HepG2 (cell line): Measurements from ENCODE around the gene MAPK11. TPM values are rescaled to one million over a fixed set of nuclear protein-coding genes. Genes with fewer than 3 reads are reported as not detected.
A peak's percentile ranks its signal among the peaks of the same experiment; 100 is the strongest.

Experiments
- ADNP ChIP-seq: sonication (generic); formaldehyde crosslinking; IDR thresholded peaks from 2 replicates; pipeline ENCODE4 v1.4.0; 2020; ENCODE audit warnings: missing genetic modification reagents
- BRCA1 ChIP-seq: sonication (generic); formaldehyde crosslinking; IDR thresholded peaks from 2 replicates; pipeline ENCODE4 v1.4.0; 2020; ENCODE audit warnings: missing genetic modification reagents
- ELF3 ChIP-seq: IDR thresholded peaks from 2 replicates; pipeline ENCODE4 v1.6.1; 2016; ENCODE audit warnings: missing genetic modification reagents, missing compliant biosample characterization
- ERF ChIP-seq: IDR thresholded peaks from 2 replicates; pipeline ENCODE4 v1.6.1; 2018; ENCODE audit warnings: missing biosample characterization, missing genetic modification reagents
- IKZF1 ChIP-seq: fragments of 450-650 bp; IDR thresholded peaks from 2 replicates; pipeline ENCODE4 v1.7.1; 2016
- KDM5A ChIP-seq: fragments of 200-600 bp; sonication (generic); IDR thresholded peaks from 2 replicates; pipeline ENCODE4 v1.7.0; 2018; ENCODE audit warnings: antibody characterized with exemption, mild to moderate bottlenecking, low read length, borderline replicate concordance
- KDM5B ChIP-seq: sonication (generic); formaldehyde crosslinking; IDR thresholded peaks from 2 replicates; pipeline ENCODE4 v1.4.0; 2020; ENCODE audit warnings: missing genetic modification reagents, mild to moderate bottlenecking, borderline replicate concordance
- MAZ ChIP-seq, 2 experiments: sonication (generic) in 1 of 2; formaldehyde crosslinking in 1 of 2; IDR thresholded peaks; 2 replicates each; pipeline versions ENCODE4 v1.5.0 to v1.6.1; 2012 to 2020; ENCODE audit warnings: low read depth in 2 of 2, mild to moderate bottlenecking in 2 of 2, borderline replicate concordance in 1 of 2, improper control_type of control experiment in 1 of 2, low read length in 1 of 2, missing genetic modification reagents in 1 of 2, moderate library complexity in 1 of 2
- PHF20 ChIP-seq: sonication (generic); formaldehyde crosslinking; IDR thresholded peaks from 2 replicates; pipeline ENCODE4 v1.5.0; 2020; ENCODE audit warnings: mild to moderate bottlenecking, missing genetic modification reagents
- POLR2AphosphoS5 ChIP-seq: IDR thresholded peaks from 2 replicates; pipeline ENCODE4 v1.6.1; 2012; ENCODE audit warnings: low read depth, low read length
- RARA ChIP-seq: IDR thresholded peaks from 2 replicates; pipeline ENCODE4 v1.6.1; 2016; ENCODE audit warnings: missing genetic modification reagents, missing compliant biosample characterization
- SNAI1 ChIP-seq: sonication (generic); formaldehyde crosslinking; IDR thresholded peaks from 2 replicates; pipeline ENCODE4 v1.5.0; 2020; ENCODE audit warnings: mild to moderate bottlenecking, missing genetic modification reagents, borderline replicate concordance
- SOX6 ChIP-seq, 2 experiments: fragments of 450-650 bp in 1 of 2; sonication (generic) in 1 of 2; formaldehyde crosslinking in 1 of 2; IDR thresholded peaks; 2 replicates each; pipeline versions ENCODE4 v1.4.0 to v1.6.1; 2017 to 2020; ENCODE audit warnings: antibody characterized with exemption in 1 of 2, mild to moderate bottlenecking in 1 of 2, missing genetic modification reagents in 1 of 2
- TEAD3 ChIP-seq: optimal IDR thresholded peaks from 2 replicates; pipeline ENCODE3; 2016; ENCODE audit warnings: borderline replicate concordance
- ZFP82 ChIP-seq: sonication (generic); formaldehyde crosslinking; IDR thresholded peaks from 2 replicates; pipeline ENCODE4 v1.5.1; 2020; ENCODE audit warnings: mild to moderate bottlenecking, missing genetic modification reagents, borderline replicate concordance
- ZMAT3 ChIP-seq: sonication (generic); formaldehyde crosslinking; conservative IDR thresholded peaks from 2 replicates; pipeline ENCODE4 v1.7.0; 2021; ENCODE audit warnings: missing genetic modification reagents
- ZNF12 ChIP-seq: sonication (generic); formaldehyde crosslinking; IDR thresholded peaks from 2 replicates; pipeline ENCODE4 v1.5.0; 2020; ENCODE audit warnings: missing genetic modification reagents
- ZNF3 ChIP-seq: IDR thresholded peaks from 2 replicates; pipeline ENCODE4 v1.7.0; 2017; ENCODE audit warnings: inconsistent platforms
- ZNF331 ChIP-seq: sonication (generic); formaldehyde crosslinking; IDR thresholded peaks from 2 replicates; pipeline ENCODE4 v1.4.0; 2020; ENCODE audit warnings: missing genetic modification reagents
- ZNF430 ChIP-seq: sonication (generic); formaldehyde crosslinking; IDR thresholded peaks from 2 replicates; pipeline ENCODE4 v1.9.0; 2021; ENCODE audit warnings: mild to moderate bottlenecking, missing genetic modification reagents
- ZNF543 ChIP-seq: sonication (generic); formaldehyde crosslinking; IDR thresholded peaks from 2 replicates; pipeline ENCODE4 v1.4.0; 2020; ENCODE audit warnings: mild to moderate bottlenecking, missing genetic modification reagents
- ZSCAN25 ChIP-seq: sonication (generic); formaldehyde crosslinking; IDR thresholded peaks from 2 replicates; pipeline ENCODE4 v1.8.0; 2022; ENCODE audit warnings: mild to moderate bottlenecking, missing genetic modification reagents
- polyA plus RNA-seq, 8 experiments: library from polyadenylated mRNA; depleted of rRNA in 3 of 8; stranded (reverse) in 7 of 8; unstranded in 1 of 8; fragments of >200 nt; fragmentation: Illumina TruSeq in 4 of 8; extraction: Trizol in 4 of 8; gene quantifications; 2 replicates each; pipeline versions ENCODE4 v1.2.1 to v1.2.3, GENCODE V29; 2011 to 2016; ENCODE audit warnings: low read depth in 4 of 8, missing spikeins in 1 of 8, mixed read lengths in 1 of 8; ENCODE audit not compliant: insufficient read depth in 1 of 8
- total RNA-seq, 5 experiments: library from RNA; depleted of rRNA; stranded (reverse); fragments of >200 nt; fragmentation: Illumina TruSeq; extraction: Trizol; gene quantifications; 2 replicates each; pipeline ENCODE4 v1.2.3, GENCODE V29; 2016; ENCODE audit warnings: low read depth in 1 of 5
- TF ChIP-seq, protein P1 (sequence below): sonication (generic); formaldehyde crosslinking; IDR thresholded peaks from 2 replicates; pipeline ENCODE4 v1.8.0; 2022; ENCODE audit warnings: mild to moderate bottlenecking, missing genetic modification reagents; ENCODE audit not compliant: insufficient replicate concordance
- TF ChIP-seq, protein P2 (sequence below): sonication (generic); formaldehyde crosslinking; conservative IDR thresholded peaks from 2 replicates; pipeline ENCODE4 v1.4.0; 2020; ENCODE audit warnings: missing genetic modification reagents
- TF ChIP-seq, protein P3 (sequence below): sonication (generic); IDR thresholded peaks from 2 replicates; pipeline ENCODE4 v1.6.1; 2016; ENCODE audit warnings: low read depth, borderline replicate concordance
- TF ChIP-seq, protein P4 (sequence below): sonication (generic); formaldehyde crosslinking; IDR thresholded peaks from 2 replicates; pipeline ENCODE4 v1.4.0; 2020; ENCODE audit warnings: missing genetic modification reagents, borderline replicate concordance

Gene MAPK11
- total and polyA plus RNA-seq, 2 of the 13 experiments (the other 11 are each of a cell fraction or from before 2014, with no cell fraction given) = 0.15 to 0.17 TPM

DNA sequence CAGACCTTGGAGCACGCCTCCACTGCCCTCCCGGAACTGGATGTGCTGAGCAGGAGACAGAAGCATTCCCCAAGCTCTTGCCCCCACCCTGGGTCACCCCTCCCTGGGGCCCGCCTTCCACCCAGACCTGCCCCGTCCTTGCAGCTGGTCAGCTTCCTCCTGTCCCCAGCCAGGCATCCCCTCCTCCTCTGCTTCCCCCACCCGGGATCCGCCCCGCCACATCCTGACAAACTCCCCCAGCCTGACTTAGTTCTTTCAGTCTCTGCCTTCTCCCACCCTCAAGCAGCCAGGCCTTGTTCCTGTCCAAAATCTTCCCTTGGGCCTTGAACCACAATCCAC, 38.4 kb upstream of the MAPK11 start (continued):
- TF ChIP-seq, protein P1, sequence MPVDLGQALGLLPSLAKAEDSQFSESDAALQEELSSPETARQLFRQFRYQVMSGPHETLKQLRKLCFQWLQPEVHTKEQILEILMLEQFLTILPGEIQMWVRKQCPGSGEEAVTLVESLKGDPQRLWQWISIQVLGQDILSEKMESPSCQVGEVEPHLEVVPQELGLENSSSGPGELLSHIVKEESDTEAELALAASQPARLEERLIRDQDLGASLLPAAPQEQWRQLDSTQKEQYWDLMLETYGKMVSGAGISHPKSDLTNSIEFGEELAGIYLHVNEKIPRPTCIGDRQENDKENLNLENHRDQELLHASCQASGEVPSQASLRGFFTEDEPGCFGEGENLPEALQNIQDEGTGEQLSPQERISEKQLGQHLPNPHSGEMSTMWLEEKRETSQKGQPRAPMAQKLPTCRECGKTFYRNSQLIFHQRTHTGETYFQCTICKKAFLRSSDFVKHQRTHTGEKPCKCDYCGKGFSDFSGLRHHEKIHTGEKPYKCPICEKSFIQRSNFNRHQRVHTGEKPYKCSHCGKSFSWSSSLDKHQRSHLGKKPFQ (CRISPR knock-in tag) = peak; percentile 4
- TF ChIP-seq ZNF331 (CRISPR knock-in tag) (0 out of 2 replicates have a peak, but pooled peaks have one; percentile 26), PHF20 (no peak), BRCA1 (CRISPR knock-in tag) (no peak), ERF (CRISPR knock-in tag) (0 out of 2 replicates have a peak, but pooled peaks have one; percentile 49), ZNF3 (CRISPR knock-in tag) (no peak), RARA (CRISPR knock-in tag) (peak; percentile 26; the same call in 1 of the 2 replicates), MAZ (IDR thresholded peaks at IDR 0.05; ENCODE audit: borderline replicate concordance, low read depth, low read length) (peak; percentile 50; the same call in 1 of the 2 replicates), MAZ (CRISPR knock-in tag; IDR thresholded peaks at IDR 0.05; ENCODE audit: low read depth) (0 out of 2 replicates have a peak, but pooled peaks have one; percentile 24), POLR2AphosphoS5 (0 out of 2 replicates have a peak, but pooled peaks have one; percentile 24), ZMAT3 (CRISPR knock-in tag) (no peak), KDM5B (CRISPR knock-in tag) (peak; percentile 39; the same call in 1 of the 2 replicates), IKZF1 (no peak), KDM5A (no peak), ZNF430 (CRISPR knock-in tag) (no peak; the same call in 1 of the 2 replicates), ZNF12 (CRISPR knock-in tag) (no peak), ZFP82 (CRISPR knock-in tag) (no peak), SOX6 (IDR thresholded peaks at IDR 0.05) (no peak), SOX6 (CRISPR knock-in tag; IDR thresholded peaks at IDR 0.05) (no peak), ELF3 (CRISPR knock-in tag) (peak; percentile 77), ZSCAN25 (no peak), ZNF543 (0 out of 2 replicates have a peak, but pooled peaks have one; percentile 11), TEAD3 (peak; percentile 36), ADNP (CRISPR knock-in tag) (no peak), SNAI1 (CRISPR knock-in tag) (0 out of 2 replicates have a peak, but pooled peaks have one; percentile 65)
- TF ChIP-seq, protein P2, sequence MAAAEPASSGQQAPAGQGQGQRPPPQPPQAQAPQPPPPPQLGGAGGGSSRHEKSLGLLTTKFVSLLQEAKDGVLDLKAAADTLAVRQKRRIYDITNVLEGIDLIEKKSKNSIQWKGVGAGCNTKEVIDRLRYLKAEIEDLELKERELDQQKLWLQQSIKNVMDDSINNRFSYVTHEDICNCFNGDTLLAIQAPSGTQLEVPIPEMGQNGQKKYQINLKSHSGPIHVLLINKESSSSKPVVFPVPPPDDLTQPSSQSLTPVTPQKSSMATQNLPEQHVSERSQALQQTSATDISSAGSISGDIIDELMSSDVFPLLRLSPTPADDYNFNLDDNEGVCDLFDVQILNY (CRISPR knock-in tag) = no peak
- TF ChIP-seq, protein P3, sequence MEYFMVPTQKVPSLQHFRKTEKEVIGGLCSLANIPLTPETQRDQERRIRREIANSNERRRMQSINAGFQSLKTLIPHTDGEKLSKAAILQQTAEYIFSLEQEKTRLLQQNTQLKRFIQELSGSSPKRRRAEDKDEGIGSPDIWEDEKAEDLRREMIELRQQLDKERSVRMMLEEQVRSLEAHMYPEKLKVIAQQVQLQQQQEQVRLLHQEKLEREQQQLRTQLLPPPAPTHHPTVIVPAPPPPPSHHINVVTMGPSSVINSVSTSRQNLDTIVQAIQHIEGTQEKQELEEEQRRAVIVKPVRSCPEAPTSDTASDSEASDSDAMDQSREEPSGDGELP = peak; percentile 84; the same call in 1 of the 2 replicates
- TF ChIP-seq, protein P4, sequence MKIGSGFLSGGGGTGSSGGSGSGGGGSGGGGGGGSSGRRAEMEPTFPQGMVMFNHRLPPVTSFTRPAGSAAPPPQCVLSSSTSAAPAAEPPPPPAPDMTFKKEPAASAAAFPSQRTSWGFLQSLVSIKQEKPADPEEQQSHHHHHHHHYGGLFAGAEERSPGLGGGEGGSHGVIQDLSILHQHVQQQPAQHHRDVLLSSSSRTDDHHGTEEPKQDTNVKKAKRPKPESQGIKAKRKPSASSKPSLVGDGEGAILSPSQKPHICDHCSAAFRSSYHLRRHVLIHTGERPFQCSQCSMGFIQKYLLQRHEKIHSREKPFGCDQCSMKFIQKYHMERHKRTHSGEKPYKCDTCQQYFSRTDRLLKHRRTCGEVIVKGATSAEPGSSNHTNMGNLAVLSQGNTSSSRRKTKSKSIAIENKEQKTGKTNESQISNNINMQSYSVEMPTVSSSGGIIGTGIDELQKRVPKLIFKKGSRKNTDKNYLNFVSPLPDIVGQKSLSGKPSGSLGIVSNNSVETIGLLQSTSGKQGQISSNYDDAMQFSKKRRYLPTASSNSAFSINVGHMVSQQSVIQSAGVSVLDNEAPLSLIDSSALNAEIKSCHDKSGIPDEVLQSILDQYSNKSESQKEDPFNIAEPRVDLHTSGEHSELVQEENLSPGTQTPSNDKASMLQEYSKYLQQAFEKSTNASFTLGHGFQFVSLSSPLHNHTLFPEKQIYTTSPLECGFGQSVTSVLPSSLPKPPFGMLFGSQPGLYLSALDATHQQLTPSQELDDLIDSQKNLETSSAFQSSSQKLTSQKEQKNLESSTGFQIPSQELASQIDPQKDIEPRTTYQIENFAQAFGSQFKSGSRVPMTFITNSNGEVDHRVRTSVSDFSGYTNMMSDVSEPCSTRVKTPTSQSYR (CRISPR knock-in tag) = no peak
